Measurements from ENCODE around the gene OSBPL5.

Gene OSBPL5

GRCh38 chr11:3133261-3134217 lies 31.6 kb downstream of the OSBPL5 start:
- no peak for DNase-seq

DNA sequence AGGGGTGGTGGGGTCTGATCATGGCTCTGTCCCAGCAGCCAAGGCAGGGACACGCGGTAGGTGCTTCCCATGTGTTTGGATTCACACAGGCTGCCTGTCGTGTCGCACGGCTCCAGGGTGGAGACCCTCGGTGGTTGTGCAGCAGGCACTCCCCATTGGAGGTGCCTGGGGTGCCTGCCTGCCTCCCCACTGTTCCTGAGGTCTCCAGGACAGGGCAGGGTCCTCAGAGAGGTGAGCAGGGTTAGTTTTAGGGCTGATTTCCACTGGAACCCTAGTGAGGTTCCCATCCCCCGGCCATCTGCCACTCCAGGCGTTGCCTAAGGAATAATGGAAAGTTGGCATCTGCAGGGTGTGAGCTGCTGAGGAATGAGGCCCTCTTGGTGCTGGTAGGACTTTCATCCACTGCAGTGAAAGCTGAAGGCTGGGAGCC lies 32.3 kb downstream of the OSBPL5 start:
- no peak for DNase-seq

- DNase-seq: no peak
Observed at GRCh38 chr11:3132271-3132781, 32.8 kb downstream of the OSBPL5 start.

DNA sequence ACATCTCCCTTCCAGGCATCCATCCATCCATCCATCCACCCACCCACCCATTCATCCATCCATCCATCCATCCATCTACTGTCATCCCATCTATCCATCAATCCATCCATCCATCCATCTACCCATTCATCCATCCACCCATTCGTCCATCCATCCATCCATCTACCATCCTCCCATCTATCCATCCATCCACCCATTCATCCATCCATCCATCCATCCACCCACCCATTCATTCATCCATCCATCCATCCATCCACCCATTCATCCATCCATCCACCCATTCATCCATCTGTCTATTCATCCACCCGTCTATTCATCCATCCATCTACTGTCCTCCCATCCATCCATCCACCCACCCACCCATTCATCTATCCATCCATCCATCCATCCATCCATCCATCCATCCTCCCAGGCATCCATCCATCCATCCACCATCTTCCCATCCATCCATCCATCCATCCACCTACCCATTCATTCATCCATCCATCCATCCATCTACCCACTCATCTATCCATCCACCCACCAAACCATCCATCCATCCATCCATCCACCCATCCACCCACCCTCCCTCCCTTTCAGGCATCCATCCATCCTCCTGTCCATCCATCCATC lies 33.7 kb downstream of the OSBPL5 start:
- no peak for DNase-seq

DNA sequence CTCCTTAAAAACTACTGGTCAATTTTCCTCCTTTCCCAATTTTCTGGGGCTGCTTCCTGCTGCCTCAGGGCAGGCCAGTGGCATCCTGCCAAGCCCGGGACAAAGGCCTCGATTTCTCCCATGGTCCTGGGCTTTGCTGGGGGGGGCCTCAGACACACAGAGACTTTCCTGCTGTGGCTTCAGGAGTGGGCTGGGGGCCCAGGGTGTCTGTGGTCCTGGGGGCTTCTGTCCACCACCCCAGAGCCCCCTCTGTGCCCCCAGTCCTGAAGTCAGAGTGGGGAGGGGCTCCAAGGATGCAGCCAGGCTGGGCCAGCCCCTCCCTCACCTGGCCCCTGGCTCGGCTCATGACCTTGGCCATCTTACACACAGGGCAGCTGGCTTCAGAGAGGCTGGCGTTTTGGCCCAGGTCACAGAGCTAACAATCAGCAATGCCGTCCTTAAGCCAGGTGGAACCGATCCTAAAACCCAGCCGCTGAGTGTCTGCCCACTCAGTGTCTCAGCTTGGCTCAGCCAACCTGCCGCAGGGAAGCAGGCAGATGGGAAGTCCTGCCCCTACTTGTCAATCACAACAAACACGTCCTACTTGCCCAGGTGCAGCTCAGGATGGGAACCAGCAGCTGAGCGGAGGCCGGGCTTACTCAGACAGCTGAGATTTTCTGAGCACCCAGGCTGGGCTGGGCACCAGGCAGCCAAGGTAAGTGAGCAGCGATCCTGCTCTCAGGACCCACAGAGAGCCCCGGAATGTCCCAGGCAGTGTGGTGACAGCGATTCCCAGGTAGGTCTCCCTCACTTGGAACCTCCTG lies 34.6 kb downstream of the OSBPL5 start:
- DNase-seq: no peak

GRCh38 chr11:3129591-3130268 lies 35.4 kb downstream of the OSBPL5 start:
- DNase-seq: no peak

DNA sequence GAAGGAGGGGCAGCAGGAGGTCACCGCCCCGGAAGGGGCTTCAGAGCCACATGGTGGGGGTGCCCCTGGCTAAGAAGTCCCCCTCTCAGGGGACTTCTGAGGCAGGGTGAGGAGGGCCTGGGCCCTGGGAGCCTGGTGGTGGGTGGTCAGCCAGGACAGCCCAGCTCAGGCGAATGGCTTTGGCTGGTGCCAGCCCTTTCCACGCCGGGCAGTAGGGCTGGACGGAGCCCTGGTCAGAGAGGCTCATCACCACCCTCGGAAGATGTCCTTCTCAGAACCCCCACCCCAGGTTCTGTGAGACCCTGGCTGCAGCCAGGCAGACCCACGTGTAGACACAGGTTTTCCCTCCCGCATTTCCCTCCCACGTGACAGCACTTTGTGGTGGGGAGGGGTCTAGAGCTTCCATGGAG lies 35.9 kb downstream of the OSBPL5 start:
- no peak for DNase-seq

DNA sequence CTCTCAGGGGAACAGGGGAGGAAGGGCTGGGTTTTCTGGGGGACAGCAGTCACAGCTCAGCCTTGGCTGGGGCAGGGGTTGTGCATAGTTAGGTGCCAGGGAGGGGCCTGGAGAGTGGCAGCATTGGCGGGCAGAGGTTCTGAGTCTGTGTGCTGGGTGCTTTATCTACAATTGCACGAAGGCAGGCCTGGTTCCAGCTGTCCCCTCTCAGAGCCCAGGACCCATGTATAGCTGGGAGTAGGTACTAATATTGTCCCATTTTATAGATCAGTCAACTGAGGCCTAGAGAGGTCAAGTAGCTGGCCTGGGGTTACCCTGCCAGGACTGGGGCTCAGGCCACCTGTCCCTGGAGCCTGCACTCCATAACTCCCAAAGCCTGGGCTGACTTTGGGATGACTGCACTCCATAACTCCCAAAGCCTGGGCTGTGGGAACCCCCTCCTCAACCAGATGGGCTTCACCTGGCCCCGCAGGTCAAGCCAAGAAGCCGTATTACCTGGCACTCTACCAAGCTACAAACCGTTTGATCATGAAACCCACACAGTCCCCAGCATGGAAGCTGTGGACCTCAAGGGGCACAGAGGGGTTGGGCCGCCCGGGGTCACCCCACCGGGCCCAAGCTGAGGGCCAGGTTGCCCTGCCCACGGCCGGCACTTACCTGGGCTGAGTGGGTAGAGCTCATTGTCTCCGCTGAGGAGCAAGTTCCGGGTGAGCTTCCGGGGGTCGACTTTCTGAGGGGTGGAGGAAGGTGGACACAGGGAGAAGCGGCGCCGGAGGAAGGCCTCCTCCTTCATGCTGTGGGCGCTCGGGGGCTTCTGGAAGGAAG lies 36.5 kb downstream of the OSBPL5 start:
- no peak for DNase-seq

DNA sequence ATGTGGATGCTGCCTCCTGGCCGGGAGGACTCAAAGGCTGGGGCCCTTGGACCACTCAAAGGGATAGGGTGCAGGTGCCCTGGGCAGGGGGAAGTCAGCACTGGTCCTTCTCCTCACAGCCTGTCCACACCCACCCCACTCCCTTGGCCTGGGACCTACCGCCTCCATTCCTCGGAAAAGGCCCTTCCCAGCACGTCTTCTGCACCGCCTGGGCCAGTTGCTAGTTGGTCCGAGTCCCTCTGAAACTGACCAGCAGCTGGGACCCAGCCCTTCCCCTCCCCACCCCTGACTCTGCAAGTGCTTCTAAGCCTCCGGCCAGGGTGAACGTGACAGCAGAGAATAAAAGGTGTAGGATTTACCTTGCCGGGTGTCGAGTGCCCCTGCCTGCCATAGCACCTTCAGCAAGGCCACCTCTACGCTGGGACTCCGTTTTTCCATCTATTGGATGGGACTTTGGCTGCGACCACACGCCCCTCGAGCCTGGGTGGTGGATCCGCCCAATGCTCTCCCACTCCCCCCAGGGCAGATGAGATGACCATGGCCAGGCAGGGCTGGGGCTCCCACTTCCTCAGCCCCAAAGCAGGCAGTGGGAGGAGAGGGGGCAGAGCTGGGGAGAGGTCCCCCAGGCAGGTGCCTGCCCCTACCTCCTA lies 37.3 kb downstream of the OSBPL5 start:
- DNase-seq: no peak

GRCh38 chr11:3126901-3127691 lies 38.0 kb downstream of the OSBPL5 start:
- DNase-seq: no peak

- no peak for DNase-seq
Observed at GRCh38 chr11:3126207-3126865, 38.8 kb downstream of the OSBPL5 start.

GRCh38 chr11:3124821-3125220 lies 40.3 kb downstream of the OSBPL5 start:
- DNase-seq: no peak

- no peak for DNase-seq
Observed at GRCh38 chr11:3123761-3124733, 41.1 kb downstream of the OSBPL5 start.

DNA sequence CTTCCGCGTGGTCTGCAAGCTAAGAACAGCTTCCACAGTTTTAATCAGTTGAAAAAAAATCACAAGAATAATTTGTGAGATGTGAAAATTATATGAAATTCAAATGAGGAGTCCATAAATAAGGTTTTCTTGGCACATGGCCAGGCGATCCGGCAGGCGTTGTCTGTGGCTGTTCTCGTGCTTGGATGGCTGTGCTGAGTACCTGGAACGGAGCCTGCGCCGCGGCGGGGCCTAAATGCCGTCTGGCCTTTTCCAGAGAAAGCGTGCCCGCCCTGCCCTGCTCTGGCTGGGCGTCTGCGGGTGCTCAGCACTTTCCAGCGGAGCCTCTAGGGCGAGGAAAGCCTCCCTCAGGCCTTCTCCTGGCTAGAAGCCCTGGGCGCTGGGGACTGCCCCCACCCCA lies 41.8 kb downstream of the OSBPL5 start:
- no peak for DNase-seq

GRCh38 chr11:3122775-3123201 lies 42.3 kb downstream of the OSBPL5 start:
- no peak for DNase-seq

- DNase-seq: no peak
Observed at GRCh38 chr11:3121931-3122774, 43.0 kb downstream of the OSBPL5 start.

DNA sequence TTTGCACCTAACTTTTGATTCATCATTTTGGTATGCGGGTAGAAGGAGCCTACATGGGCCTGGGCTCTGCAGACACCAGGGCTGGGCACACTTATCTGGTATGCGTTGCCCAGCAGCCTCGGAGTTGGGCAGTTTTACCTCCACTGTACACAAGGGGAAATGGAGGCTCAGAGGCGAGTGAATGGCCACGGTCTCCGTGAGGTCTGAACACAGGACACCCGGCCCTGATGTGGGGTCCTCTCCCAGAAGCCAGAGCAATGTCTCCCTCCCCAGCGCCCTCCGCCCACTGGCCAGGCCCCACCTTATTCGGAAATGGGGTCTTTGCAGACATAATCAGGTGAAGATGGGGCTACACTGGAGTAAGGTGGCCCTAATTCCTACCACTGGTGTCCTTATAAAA lies 43.7 kb downstream of the OSBPL5 start:
- no peak for DNase-seq

Measured in NCI-H510A treated with DMSO at 0.1 percent for 48 hours (cell line).